ENCODE results near the gene UBR2.
"Not testable (repeated sequence)": the region's sequence is repeated elsewhere in the genome, so short reads cannot be mapped to it uniquely, and the experiment has no call there.

UBR2 gene

GRCh38 chr6:42694586-42694985, 130.8 kb downstream of the UBR2 start:
- no peak for DNase-seq

- DNase-seq = no peak
Measured at GRCh38 chr6:42696526-42697267, 132.9 kb downstream of the UBR2 start.

DNA sequence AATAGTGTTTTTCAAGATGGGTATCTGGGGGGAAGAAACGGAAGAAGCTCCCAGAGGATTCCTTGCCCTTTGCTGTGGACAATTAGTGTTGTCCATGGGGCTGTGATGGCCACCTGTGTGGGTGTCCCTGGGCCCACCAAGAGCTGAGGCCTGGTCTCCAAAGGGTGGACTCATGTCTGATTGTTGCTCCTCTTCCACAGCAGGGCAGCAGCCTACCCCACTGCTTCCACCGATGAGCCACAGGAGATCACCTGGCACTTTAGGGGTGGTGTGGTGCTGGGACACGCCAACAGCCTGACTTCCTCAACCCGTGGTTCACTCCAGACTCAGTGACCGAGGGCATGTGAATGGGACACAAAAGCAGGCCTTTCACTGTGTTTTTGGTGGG, 133.4 kb downstream of the UBR2 start:
- DNase-seq = no peak

GRCh38 chr6:42698217-42698616, 134.4 kb downstream of the UBR2 start:
- DNase-seq = no peak

- no peak for DNase-seq
Measured at GRCh38 chr6:42702200-42702599, 138.4 kb downstream of the UBR2 start.

GRCh38 chr6:42702786-42703185, 139.0 kb downstream of the UBR2 start:
- not testable (repeated sequence) for DNase-seq

GRCh38 chr6:42704251-42704936, 140.6 kb downstream of the UBR2 start:
- DNase-seq = no peak

DNA sequence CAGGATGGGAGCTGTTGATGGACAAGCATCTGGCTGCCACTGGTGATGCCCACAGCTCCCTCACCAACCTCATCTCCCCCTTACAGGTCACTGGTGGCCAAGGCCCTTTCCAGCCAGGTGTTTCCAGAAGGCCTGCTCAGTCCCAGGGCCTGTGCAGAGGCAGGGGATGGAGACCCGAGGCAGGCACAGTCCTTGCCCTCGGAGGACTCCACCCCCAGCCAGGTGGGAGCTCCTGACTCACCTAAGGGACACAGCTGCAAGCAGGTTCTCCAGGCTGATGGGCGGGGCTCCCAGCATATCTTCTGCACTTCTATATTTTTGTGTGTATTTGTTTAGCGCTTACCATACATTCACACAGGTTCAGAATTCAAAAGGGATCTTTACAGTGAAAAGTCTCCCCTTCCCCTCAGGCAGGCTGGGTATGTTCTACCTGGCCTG, 141.1 kb downstream of the UBR2 start:
- no peak for DNase-seq

DNA sequence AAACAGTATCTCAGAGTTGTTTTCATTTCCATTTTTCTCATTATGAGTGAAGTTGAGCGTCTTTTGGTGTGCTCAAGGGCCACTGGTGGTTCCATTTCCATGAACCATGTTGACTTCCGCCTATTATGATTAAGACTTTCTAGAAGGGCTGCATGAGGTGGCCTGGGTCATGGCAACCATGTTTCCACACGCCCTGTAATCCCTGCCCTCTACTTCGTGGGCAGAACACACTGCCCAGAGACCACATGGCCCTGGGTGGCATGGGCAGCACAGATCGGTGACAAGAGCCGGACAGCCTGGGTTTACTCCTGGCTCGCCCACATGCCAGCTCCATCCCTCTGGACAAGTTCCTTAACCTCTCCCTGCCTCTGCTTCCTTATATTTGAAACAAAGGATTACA, 143.8 kb downstream of the UBR2 start:
- no peak for DNase-seq

DNA sequence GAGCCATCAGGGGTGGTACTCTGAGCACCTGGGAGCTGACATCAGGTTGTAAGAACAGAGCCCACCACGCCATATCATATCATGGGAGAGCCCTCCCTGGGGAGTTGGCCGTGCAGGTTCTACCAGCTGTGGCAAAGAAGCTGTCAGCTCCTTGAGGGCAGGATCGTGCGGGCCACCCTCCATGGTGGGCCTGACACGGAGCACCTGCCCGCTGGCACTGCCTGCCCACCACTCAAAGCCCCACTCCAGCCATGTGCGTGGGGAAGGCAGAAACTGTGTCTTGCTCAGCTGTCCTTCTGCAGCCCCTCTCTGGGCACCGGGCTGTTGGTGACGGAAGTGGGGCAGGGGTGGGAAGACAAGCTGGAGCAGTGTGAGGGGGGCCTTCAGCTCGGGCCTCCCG, 144.3 kb downstream of the UBR2 start:
- DNase-seq = no peak

- no peak for DNase-seq
Measured at GRCh38 chr6:42709871-42710270, 146.0 kb downstream of the UBR2 start.

- DNase-seq = no peak
Measured at GRCh38 chr6:42710316-42710715, 146.5 kb downstream of the UBR2 start.

GRCh38 chr6:42711930-42712329, 148.1 kb downstream of the UBR2 start:
- DNase-seq = no peak

- DNase-seq = no peak
Measured at GRCh38 chr6:42714098-42714761, 150.4 kb downstream of the UBR2 start.

- no peak for DNase-seq
Measured at GRCh38 chr6:42715871-42716270, 152.0 kb downstream of the UBR2 start.

DNA sequence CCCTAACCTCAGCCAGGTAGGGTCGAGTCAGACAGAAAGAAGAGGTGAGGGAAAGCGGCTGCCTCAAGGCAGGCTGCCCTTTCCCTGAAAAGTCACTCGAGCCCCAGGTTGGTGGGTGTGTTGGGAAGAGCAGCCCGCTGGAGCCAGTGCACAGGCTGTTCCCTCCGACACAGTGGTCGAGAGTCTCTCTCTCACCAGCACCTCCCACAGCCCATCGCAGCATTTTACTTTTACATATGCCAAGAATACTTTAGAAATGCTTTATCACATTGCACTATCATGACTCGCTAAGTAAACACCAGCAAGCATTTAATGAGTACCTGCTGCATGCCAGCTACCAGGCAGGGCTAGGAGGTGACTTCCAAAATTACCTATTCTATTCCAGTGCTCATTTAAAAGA, 156.9 kb downstream of the UBR2 start:
- DNase-seq = no peak

- no peak for DNase-seq
Measured at GRCh38 chr6:42722497-42722896, 158.7 kb downstream of the UBR2 start, which contains the start of gene PRPH2. Gene PRPH2, minus strand, starts transcription at chr6:42722597. Its CDS starts 263 bp downstream, at chr6:42722334.

- no peak for DNase-seq
Measured at GRCh38 chr6:42724825-42725224, 161.0 kb downstream of the UBR2 start.

GRCh38 chr6:42726026-42726425, 162.2 kb downstream of the UBR2 start:
- no peak for DNase-seq

- DNase-seq = peak; percentile 82 to 84
Measured at GRCh38 chr6:42726485-42727086, 162.8 kb downstream of the UBR2 start.

DNA sequence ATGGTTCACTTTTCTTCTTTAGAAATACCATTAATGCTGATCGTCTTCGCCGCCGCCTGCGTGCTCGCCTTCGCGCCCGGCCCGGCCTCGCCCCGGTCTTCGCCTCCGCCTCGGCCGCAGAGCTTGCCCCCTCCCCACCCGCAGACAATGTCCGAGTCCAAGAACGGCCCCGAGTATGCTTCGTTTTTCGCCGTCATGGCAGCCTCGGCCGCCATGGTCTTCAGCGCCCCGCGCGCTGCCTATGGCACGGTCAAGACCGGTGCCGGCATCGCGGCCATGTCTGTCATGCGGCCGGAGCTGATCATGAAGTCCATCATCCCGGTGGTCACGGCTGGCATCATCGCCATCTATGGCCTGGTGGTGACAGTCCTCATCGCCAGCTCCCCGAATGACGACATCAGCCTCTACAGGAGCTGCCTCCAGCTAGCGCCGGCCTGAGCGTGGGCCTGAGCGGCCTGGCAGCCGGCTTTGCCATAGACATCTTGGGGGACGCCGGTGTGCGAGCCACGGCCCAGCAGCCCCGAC, 163.3 kb downstream of the UBR2 start:
- peak; percentile 49 to 62 for DNase-seq

DNA sequence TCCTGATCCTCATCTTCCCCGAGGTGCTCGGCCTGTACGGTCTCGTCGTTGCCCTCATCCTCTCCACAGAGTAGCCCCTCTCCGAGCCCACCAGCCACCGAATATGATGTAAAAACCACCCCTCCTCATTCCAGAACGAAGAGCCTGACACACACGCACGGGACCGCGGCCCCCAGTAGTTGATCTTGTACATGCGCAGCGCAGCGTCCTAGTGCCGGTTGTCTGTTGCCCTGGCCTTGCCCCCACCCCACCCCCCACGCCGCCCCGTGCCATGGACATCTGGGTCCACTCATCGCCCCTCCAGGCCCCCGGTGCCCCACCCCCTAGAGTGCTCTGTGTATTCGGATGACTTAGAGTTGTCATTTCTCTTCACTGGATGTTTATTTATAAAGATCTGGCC, 163.8 kb downstream of the UBR2 start:
- DNase-seq = peak; percentile 49 to 69

- DNase-seq = no peak
Measured at GRCh38 chr6:42729731-42730130, 165.9 kb downstream of the UBR2 start.

Data from NCI-H524 (cell line).